GM19035 (cell line): ENCODE results near the gene ATP8A2.

Source experiments
- ATAC-seq: cut with Tn5 transposase; IDR thresholded peaks from one replicate; pipeline ENCODE4 v1.9.1; 2021; ENCODE audit not compliant: unreplicated experiment

ATP8A2 gene

DNA sequence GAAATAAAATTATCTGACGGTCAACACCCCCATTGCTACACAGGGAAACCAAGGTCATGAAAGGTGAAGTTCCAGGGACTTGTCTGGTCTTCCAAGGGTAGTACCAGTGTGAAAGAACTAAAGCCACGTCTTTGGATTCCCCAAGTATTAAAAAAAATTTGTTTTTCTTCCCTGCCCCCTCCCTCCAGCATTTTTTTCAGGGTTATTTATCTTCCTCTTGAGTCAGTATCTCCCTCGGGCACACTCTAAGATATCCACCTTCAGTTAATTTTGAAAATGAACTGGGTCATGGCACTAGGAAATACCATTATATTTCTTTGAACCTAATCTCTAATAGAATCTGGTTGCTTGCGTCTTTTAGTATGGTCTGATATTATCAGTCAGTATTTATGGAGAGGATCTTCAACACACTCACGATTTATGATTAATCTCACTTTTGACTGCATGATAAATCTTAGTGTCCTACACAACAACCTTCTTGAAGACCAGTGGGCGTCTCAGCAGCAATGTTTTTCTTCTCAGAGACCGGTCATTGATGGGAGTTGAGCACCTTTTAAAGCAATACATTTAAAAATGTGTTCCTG is 9.1 kb downstream of the ATP8A2 start:
- ATAC-seq, result no peak

DNA sequence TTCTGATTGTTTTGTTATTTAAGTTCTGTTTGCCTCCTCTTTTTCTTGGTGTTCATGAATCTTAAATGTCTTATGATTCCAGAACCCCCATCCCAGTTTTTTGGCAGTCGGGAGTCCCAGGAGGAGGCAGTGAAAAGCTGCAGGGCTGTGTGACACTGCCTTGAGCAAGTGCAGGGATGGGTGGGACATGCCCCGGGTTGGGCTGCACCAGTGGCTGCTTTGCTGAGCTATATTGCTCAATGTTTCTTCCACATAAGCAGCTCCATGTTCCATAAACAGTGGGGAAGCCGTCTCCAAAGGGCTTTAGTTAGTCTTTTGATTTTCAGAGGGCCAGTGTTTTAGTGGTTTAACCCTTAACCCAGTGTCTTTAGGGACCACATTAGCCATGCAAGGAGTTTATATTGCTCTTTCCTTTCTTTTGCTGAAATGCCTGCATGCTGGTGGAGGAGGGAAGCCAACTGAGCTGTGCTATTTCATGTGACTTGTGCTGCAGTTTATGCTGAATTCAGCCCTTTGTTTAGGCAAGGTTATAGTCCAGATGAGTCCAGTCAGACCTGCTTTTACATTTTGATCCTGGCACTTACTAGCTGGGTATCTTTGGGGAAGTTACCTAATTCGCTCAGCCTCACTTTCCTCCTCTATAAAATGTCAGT is 13.1 kb downstream of the ATP8A2 start:
- no peak for ATAC-seq

DNA sequence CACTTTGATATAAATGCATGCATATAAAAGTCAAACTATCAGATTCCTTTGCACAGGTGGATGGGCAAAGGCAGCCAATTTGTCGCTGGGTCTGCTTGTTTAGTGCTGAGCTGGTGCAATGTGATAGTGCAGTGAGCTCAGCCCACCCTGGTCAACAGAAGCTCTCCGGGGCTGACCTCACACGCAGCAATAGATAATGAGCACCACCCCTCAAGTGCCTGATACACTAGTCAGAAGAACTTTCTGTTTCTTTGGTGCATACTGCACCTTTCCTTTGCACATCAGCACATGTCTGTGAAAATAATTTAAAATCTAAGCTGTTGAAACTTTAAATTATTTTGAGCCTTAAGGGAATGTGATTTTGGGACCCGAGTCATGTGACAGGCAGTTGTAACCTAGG is 20.2 kb downstream of the ATP8A2 start:
- no peak for ATAC-seq

DNA sequence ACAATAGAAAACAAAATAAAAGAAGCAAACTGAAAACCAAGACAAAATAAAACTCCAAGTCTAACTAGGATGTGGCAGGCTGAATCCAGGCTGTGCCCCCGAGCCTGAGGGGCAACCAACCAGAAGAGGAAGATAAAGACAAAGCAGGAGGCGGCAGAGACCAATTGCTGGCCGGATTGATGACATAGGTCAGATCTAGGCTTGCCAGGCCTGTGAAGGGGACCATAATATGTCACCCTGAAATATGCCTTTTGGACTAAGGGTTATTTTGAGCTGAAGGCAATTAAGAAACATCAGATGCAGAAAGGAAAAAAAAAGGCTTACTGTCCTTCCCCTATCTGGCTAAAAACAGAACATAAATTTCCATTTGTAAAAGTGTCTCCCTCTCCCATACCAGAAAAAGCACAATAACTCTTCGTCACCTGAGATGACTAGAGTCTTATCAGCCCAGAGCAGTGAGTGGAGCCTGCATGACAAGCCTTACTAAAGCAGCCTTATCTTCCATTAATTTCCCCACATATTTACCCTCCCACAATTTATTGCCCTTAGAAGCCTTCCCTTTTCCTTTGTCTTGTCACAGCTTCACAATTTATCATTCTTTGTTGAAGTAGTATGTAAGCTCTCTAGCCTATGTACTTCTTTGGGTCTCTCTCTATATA is 22.8 kb downstream of the ATP8A2 start:
- ATAC-seq, result no peak

DNA sequence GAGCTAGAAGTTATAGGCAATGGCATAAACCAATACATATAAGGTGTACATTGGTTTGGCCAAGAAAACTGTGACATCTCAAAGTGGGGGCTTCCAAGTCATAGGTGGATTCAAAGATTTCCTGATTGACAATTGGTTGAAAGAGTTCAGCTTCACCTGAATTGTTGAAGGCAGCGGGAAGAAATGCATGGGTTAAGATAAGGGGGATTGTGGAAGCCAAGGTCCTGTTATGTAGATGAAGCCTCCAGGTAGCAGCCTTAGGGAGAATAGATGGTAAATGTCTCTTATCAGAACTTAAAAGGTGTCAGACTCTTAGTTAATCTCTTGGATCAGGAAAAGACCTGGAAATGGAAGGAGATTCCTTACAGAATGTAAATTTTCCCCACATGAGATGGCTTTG is 26.0 kb downstream of the ATP8A2 start:
- ATAC-seq, result no peak

DNA sequence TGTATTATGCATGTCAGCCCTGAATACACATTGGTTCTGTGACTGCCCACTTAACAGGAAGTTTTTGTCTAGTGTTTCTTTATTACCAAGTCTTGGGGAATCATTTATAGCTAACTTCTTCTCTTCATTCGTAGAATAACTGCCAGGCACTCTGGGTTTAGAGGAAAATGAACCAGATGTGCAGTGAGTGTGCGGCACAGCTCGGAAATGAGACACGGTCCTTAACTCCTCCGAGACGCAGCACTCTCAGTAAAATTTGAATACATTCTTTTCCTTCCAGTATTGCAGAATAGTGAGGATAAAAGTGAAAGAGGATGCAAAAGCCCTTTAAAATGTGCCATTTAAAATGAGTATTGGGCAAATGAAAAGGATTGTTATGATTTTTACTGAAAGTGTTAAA is 29.2 kb downstream of the ATP8A2 start:
- ATAC-seq, result no peak

DNA sequence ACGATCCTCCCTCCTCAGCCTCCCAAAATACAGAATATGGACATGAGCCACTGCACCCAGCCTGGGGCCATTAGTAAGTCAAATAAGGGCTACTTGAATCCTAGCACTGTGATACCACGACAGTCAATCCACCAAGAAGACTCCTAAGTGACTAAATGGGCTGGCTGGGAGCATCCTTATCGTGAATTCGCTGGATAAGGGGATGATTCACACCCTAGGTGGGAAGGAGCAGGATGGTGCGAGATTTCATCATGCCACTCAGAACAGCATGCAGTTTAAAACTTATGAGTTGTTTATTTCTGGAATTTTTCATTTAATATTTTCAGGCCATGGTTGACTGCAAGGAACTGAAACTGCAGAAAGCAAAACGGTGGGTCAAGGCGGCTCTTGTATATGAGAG is 30.2 kb downstream of the ATP8A2 start:
- no peak for ATAC-seq

DNA sequence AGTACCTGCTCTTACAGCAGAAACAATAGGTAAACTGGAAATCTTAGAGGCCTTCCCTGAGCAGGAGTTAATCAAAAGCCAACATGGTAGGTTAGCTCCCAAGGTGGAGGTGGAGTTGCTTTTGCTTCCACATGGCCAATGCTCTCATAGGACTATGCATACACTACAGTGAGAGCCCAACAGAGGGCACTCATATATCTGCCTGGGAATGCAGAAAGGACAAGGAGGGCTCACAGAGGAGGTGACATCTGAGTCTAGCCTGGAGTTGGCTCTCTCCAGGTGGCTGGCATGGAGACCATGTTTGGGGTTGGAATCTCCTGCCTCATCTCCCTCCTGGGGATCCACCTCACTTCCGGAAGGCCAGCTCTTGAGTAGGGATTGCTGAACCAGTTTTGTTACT is 34.6 kb downstream of the ATP8A2 start:
- no peak for ATAC-seq

DNA sequence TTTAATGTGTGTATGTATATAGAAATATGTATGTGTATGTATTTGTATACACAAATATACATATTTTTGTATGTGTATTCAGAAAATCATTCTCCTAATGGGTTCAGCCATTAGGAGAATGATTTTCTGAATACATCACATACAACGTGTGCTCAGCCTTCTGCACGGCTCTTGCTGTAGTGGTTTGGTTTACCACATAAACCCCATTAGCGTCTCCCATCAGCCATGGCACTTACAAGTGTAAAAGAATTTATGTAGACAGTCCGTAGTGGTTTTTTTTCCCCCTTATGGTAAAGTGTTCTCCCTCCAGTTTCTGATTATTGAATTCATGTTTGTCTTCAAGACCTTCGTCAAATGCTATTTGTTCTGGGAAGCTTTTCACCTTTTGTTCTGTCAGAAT is 38.2 kb downstream of the ATP8A2 start:
- ATAC-seq, result no peak

DNA sequence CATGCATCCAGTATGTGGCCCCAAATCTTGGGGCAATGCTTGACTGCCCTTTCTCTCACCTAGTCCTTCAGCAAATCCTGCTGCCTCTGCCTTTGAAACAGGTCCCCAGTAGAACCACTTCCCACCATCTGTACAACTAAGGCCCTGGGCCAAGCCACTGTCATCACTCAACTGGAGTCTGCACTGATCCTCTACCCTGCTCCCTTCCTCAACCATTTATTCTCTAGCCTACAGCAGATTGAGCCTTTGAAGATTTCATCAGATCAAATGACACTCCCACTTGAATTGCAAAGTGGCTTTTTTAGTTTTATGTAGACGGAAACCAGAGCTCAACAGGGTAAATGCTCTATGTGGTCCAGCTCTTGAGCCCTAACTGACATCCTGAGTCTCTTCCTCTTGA is 43.5 kb downstream of the ATP8A2 start:
- ATAC-seq, result no peak

DNA sequence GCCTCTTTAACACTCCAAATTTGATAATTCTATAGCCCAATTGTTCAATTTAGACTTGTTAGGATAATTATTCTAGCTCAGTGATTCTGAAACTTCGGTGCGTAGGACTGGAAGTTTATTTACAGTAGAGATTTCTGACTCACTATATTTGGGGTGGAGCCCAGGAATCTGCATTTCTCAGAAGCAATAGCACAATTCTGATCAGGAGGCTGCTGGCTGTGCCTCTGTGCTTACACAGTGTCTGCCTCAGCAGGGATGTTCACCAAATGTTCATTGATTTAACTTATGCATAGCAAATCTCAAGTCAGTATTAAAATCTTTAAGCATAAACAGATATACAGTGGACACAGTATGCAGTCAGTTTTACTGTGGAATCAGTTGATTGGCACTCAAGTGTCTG is 45.8 kb downstream of the ATP8A2 start:
- no peak for ATAC-seq

DNA sequence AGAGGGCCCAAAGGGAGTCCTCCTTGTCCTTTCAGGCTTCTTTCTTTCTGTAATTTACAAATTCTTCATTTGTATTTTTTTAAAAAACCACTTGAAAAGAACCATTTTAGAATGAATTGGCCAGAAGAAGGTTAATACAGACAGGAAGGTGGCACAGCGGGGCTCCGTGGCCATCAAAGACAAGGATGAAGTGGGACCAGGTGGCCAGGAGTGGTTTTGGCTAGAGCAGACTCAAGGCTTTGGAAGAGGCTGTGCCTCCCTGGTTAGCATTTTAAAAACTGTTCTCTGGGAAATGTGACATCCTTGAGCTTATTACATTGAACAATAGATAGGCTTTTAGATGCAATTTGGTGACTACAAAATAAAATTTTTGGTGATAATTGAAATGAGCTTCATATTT is 48.4 kb downstream of the ATP8A2 start:
- no peak for ATAC-seq

DNA sequence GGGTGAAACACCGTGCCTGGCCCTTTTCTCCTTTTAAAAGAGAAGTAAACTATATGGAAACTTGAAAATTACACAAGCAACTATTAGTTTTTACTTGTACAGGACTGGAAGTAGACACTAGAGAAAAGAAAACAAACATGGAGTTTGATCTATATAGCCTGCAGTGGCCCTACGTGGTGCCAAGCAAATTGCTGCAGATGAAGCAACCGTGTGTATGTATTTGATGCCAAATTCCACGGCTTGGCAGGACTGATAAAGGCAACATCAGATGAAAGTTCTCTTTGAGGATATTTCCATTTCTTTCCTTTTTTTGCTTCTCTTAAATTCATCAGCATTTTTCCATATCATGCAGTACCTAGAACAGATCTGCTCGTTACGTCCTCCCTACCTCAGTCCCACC is 49.8 kb downstream of the ATP8A2 start:
- ATAC-seq, result no peak

DNA sequence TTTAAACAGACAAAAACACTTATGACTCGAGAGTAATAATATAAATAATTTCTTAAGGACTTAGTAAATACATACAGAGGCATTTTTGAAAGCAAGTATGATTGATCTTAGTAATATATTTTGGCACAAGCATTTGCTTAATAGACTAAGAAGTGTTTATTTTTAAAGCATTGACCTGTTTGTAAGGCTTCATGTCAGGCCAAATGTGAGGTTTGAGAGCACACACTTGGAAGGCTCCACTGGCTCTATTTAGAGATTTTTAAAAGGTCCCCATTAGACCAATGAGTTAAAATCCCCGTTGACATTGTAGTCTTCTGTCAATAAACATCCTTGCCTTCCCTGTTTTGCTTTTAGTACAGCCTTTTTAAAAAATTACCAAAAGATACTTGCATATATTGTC is 50.4 kb downstream of the ATP8A2 start:
- no peak for ATAC-seq

DNA sequence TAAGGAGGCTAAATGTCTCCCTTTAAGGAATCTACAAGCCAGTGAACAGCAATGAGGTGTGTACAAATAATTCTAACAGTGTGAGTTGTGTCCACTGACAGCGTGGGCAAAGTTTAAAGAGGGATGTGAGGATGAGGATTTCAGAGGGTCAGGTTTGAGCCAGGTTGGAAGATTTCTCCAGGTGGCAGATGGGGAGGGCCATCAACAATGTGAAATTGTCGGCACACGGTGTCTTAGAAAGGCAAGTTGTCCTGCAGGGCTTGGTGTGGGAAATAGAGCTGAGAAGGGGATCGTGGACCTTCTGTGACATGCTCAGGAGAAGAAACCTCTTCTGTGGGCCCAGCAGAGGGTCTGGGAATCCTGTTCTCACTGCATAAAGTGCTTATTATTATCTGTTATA is 52.1 kb downstream of the ATP8A2 start:
- no peak for ATAC-seq

DNA sequence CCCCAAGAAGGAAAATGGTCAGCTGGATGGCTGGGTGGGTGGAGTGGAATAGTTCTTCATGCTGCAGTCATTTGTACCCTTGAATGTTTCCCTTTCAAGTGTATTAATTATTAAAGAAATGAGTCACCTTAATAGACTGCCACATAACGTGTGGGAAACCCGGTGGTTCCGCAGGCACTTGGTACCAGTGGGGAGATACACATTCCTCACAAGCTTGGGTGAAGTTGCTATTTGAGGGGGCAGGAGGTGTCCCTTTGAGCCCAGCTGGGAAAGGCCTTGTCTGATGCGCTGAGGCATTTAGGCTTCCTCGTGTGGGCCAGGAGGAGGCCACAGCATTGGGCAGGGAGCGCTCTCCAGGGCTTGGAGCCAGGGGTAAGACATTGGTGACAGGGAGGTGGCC is 57.7 kb downstream of the ATP8A2 start:
- no peak for ATAC-seq

DNA sequence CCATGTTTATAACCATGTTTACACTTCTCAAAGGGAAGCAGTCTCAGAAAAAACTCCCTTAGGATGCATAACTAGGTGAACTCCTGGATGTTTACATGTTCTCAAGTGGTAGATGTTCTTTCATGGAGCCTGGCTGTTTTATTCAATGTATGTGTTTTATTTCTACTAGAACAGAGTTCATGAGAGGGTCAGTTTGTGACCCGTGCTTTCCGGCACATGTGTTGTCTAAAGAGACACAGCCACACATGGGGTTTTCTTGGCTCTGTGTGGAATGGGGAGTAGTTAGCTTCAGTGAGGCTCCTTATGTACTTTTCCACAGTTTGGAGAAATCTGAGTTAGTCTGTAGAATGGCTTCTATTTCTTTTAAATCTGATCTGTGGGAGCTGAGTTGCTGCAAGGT is 60.9 kb downstream of the ATP8A2 start:
- ATAC-seq, result no peak

DNA sequence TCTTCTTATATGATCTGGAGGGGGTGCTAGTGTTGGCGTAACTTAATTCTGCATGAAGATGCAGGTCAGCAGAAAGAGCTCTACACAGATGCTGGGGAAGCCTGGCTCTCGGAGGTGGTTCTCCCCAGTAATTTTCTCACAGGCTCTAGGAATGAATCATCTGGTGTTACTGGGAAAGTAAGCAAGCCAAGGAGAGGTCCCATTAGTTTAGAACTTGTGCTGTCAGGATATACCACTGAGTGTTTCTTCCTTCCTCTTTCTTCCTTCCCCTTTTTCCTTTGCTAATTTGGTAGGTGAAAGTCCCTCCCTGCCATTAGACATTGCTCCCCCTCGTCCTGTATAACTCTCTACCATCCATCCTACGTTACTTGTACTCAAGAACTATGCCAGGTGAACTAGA is 68.3 kb downstream of the ATP8A2 start:
- no peak for ATAC-seq

DNA sequence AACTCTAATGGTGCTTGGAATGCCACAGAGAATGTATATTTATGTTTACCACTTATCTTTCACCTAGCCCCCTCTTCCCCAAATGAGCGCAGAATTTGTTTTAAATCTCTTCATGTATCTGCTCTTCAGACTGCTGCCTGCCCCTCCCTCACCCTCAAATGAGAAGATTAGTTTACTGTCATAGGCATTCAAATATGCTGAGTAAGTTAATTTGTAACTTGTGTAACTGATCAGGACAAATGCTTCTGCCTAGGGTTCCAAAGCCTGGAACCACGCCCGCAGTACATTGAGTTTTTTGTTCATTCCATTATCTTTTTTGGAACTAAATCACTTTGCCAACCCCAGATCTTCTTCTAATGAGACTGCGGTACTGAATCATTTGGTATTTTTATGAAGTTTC is 74.5 kb downstream of the ATP8A2 start:
- ATAC-seq, result no peak

DNA sequence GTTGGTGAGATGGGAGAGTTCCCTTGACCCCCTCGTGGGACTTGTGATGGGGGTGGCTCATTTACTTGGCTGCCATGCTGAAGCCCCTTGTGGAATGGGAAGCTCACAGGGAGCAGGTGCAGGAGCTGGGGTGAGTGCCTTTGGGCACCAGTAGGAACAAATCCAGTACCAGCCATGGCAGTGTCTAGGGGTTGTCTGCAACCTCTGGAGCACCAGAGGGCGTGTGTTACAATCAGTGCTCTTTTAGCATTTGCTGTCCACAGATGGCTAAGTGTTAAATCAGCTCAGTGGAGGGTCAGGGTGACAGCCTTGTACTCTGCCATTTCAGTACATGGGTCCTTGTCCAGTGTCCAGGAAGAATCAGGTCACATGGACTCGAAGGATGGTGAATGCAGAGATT is 75.6 kb downstream of the ATP8A2 start:
- ATAC-seq, result no peak

DNA sequence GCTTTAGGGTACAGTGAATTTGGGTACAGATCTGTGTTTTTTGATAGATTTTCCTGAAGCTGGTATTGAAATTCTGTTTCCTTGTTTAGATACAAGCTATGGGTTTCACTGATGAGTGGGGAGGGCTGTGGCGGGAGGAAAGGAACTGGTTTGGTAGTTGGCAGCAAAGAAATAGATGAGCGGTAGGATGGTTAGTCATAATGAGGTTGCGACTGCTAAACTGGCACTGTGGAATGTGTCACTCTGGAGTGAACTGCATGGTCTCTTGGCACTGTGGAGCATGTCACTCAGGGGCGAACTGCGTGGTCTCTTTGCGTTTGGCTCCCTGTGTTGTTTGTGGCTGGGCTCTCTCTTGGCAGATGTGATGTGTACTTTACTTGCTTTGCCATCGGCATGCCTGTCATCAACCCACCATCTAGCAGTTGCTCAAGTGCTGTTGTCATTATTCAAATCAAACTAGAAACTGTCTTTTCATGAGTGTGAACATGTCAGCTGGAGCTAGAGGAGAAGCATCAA is 82.1 kb downstream of the ATP8A2 start:
- no peak for ATAC-seq

DNA sequence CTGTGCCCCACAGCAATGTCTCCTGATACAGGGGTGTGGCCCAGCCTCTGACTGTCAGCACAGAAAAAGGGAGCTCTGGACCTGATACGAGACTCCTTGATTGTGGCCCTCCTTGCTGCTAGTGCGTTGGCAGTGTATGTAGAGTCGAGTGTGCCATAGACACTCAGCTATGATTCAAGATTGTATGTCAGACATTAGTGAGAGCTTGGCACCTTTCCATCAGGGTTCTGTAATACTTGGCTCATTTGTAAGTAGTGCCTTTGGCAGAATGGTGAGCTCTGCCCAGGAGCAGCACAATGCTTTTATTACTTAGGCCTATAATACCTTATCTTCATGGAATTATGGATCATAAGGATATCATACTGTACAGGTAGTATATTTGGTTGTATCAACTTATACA is 83.4 kb downstream of the ATP8A2 start:
- no peak for ATAC-seq

DNA sequence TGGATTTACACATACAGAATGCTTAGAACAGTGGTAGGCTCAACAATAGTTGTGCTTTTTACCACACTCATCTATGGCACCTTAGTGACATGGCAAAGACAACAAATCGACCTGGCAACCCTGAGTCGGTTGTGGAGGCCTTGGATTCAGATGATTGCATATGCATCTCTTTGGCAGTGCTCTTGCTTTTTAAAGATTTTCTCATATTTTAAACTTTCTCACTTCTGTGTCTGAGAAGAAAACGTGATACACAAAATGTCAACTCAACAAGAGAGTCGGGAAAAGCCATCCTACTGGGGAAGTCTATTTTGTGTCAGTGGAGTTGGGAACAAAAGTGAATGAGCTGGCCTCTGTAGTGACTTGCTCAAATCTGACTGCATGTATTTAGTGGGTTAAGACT is 85.8 kb downstream of the ATP8A2 start:
- ATAC-seq, result no peak
